GM23248 (cell line): Measurements from ENCODE around the gene GATD1.

ENCODE experiments used
- EZH2 ChIP-seq: fragments of 200-600 bp; sonication (generic); IDR thresholded peaks from 2 replicates; pipeline ENCODE4 v1.6.1; 2018; ENCODE audit warnings: antibody characterized with exemption, mild to moderate bottlenecking; ENCODE audit not compliant: insufficient read depth, poor library complexity, severe bottlenecking
- EZH2phosphoT487 ChIP-seq: fragments of 200-600 bp; sonication (generic); IDR thresholded peaks from 2 replicates; pipeline ENCODE4 v1.6.1; 2018; ENCODE audit warnings: antibody characterized with exemption, moderate library complexity, mild to moderate bottlenecking, low read depth; ENCODE audit not compliant: insufficient read depth

GRCh38 chr11:804599-804964 lies 27.3 kb upstream of the GATD1 start:
- TF ChIP-seq EZH2 (no peak), EZH2phosphoT487 (no peak)
